ENCODE data around the gene CREBRF. TPM values are rescaled to one million over a fixed set of nuclear protein-coding genes. Genes with fewer than 3 reads are reported as not detected.
"Not testable (repeated sequence)": the region's sequence is repeated elsewhere in the genome, so short reads cannot be mapped to it uniquely, and the experiment has no call there.

The CREBRF gene
- polyA plus RNA-seq, 6 donors from 2014 or later, result 60.6 to 97.0 (median 77.3) TPM

GRCh38 chr5:173108914-173109313 is 52.8 kb downstream of the CREBRF start:
- Mint-ChIP-seq H3K4me1 (peaks cover 0 to 16% (median 4%) of the 10 kb centered on the region in 3 donors), H3K36me3 (peaks cover 8 to 10% of the 10 kb centered on the region in 2 donors), H3K4me3 (no peak overlapping the region), H3K27ac (peak overlapping the region in 2 of 6 donors; percentile 18 to 47), H3K9me3 (no peaks in the 10 kb centered on the region), H3K27me3 (no peaks in the 10 kb centered on the region)
- DNase-seq (no peak), ATAC-seq (ENCODE audit: low read depth in 2 of 2) (no peak)

DNA sequence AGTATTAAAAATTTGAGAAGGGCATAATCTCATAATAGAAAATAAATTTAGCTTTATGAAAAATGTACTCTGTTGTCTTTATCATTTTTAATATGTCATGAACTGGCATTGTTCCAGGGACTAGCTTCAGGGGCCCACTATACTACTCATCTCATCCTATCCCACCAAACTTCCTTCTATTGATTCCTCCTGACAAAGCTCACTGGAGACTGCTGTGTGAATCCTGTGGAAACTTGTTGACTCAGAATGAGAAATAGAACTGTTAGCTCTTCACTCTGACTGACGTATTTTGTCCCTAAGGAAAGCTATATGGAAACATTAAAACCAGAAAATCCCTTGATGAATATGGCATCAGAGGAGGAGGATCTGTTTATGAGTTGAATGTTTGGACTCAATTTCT is 58.4 kb downstream of the CREBRF start:
- Mint-ChIP-seq H3K27ac (peak overlapping the region in 1 of 6 donors; percentile 76), H3K36me3 (peaks cover 23 to 39% of the 10 kb centered on the region in 2 donors), H3K9me3 (peaks cover 0 to 11% (median 3%) of the 10 kb centered on the region in 7 donors), H3K4me1 (peaks cover 0 to 3% (median 2%) of the 10 kb centered on the region in 3 donors), H3K27me3 (no peaks in the 10 kb centered on the region), H3K4me3 (peak overlapping the region in 1 of 8 donors; percentile 22)
- ATAC-seq (ENCODE audit: low read depth in 2 of 2), result no peak
- DNase-seq, result no peak

GRCh38 chr5:173119719-173120118 is 63.6 kb downstream of the CREBRF start:
- Mint-ChIP-seq H3K36me3 (peaks cover 23 to 40% of the 10 kb centered on the region in 2 donors), H3K4me1 (peaks cover 0 to 3% (median 0%) of the 10 kb centered on the region in 3 donors), H3K27ac (no peak overlapping the region), H3K9me3 (peaks cover 0 to 19% (median 10%) of the 10 kb centered on the region in 7 donors), H3K27me3 (no peaks in the 10 kb centered on the region), H3K4me3 (no peak overlapping the region)
- ATAC-seq (ENCODE audit: low read depth in 2 of 2), result no peak
- no peak for DNase-seq

- no peaks in the 10 kb centered on the region for H3K27me3 Mint-ChIP-seq
- ATAC-seq (ENCODE audit: low read depth in 2 of 2) (no peak), DNase-seq (no peak)
- peaks cover 20 to 37% of the 10 kb centered on the region in 2 donors for H3K36me3 Mint-ChIP-seq
- peaks cover 0 to 16% (median 9%) of the 10 kb centered on the region in 7 donors for H3K9me3 Mint-ChIP-seq
- H3K27ac Mint-ChIP-seq, result no peak overlapping the region
- no peak overlapping the region for H3K4me3 Mint-ChIP-seq
- no peaks in the 10 kb centered on the region for H3K4me1 Mint-ChIP-seq
These were observed 67.3 kb downstream of the CREBRF start for GRCh38 chr5:173123416-173123815.

DNA sequence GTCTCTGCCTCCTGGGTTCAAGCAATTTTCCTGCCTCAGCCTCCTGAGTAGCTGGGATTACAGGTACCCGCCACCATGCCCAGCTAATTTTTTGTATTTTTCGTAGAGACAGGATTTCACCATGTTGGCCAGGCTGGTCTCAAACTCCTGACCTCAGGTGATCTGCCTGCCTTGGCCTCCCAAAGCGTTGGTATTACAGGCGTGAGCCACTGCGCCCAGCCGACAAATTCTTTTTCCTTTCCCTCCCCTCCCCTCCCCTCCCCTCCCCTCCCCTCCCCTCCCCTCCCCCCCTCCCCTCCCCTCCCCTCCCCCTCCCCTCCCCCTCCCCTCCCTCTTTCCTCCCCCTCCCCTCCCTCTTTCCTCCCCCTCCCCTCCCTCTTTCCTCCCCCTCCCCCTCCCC is 76.0 kb downstream of the CREBRF start:
- DNase-seq; H3K4me1 Mint-ChIP-seq; H3K9me3 Mint-ChIP-seq; ATAC-seq (ENCODE audit: low read depth in 2 of 2); H3K4me3 Mint-ChIP-seq; H3K27me3 Mint-ChIP-seq: not testable (repeated sequence)
- Mint-ChIP-seq H3K36me3 (peaks cover 8 to 19% of the 10 kb centered on the region in 2 donors), H3K27ac (peak overlapping the region in 2 of 6 donors; percentile 54 to 74)

DNA sequence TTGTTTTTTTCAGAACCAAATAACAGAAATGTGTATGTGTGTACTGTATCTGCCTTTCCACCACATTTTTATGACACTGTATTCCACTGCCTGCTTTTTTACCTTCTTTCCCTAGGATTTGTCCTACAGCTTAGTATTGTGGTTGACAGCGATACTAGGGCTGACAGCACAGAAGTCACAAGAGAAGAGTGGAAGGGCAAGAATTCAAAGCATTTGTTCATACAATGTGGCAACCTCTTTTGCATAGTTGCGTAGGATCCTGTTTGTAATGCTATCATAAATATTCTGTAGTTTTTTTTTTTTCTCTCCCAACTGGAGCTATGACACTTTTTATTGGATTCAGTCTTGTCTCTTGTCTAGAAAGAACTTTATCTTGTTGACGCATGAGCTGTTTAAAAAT is 82.6 kb downstream of the CREBRF start:
- H3K27me3 Mint-ChIP-seq, result no peaks in the 10 kb centered on the region
- DNase-seq (no peak), ATAC-seq (ENCODE audit: low read depth in 2 of 2) (no peak)
- H3K9me3 Mint-ChIP-seq, result peaks cover 0 to 2% (median 0%) of the 10 kb centered on the region in 7 donors
- H3K4me1 Mint-ChIP-seq, result peaks cover 0 to 3% (median 0%) of the 10 kb centered on the region in 3 donors
- no peak overlapping the region for H3K27ac Mint-ChIP-seq
- H3K36me3 Mint-ChIP-seq, result peaks cover 0 to 6% of the 10 kb centered on the region in 2 donors
- no peak overlapping the region for H3K4me3 Mint-ChIP-seq

GRCh38 chr5:173139631-173140030 is 83.5 kb downstream of the CREBRF start:
- DNase-seq (no peak), ATAC-seq (ENCODE audit: low read depth in 2 of 2) (no peak)
- peaks cover 0 to 2% (median 0%) of the 10 kb centered on the region in 7 donors for H3K9me3 Mint-ChIP-seq
- H3K4me3 Mint-ChIP-seq, result no peak overlapping the region
- H3K4me1 Mint-ChIP-seq, result peaks cover 3 to 6% (median 5%) of the 10 kb centered on the region in 3 donors
- H3K36me3 Mint-ChIP-seq, result peaks cover 0 to 6% of the 10 kb centered on the region in 2 donors
- peak overlapping the region in 1 of 6 donors; percentile 7 for H3K27ac Mint-ChIP-seq
- no peaks in the 10 kb centered on the region for H3K27me3 Mint-ChIP-seq

GRCh38 chr5:173140769-173141168 is 84.6 kb downstream of the CREBRF start:
- H3K27ac Mint-ChIP-seq, result peak overlapping the region in 1 of 6 donors; percentile 7
- H3K4me1 Mint-ChIP-seq, result peaks cover 7 to 11% (median 9%) of the 10 kb centered on the region in 3 donors
- DNase-seq (no peak), ATAC-seq (ENCODE audit: low read depth in 2 of 2) (no peak)
- H3K9me3 Mint-ChIP-seq, result peaks cover 0 to 2% (median 0%) of the 10 kb centered on the region in 7 donors
- H3K36me3 Mint-ChIP-seq, result peaks cover 0 to under 1% of the 10 kb centered on the region in 2 donors
- H3K4me3 Mint-ChIP-seq, result peak overlapping the region in 1 of 8 donors; percentile 35
- H3K27me3 Mint-ChIP-seq, result no peaks in the 10 kb centered on the region

DNA sequence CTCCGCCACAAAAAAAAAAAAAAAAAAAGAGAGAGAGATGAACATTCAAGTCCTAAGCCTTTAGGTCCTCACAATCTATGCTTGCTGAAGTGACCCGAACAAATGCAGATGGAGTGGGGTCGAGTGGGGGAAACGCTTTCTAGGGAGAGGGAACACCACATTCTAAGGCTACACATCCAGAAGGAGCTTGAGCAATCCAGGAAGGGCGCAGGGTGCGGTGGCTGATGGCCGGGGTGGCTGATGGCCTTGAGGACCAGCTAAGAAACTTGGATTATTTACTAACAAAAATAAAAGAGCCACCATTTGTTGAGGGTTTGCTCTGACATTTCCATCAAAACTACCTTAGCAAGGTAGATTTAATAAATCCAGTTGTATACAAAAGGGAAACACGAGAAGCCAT is 87.4 kb downstream of the CREBRF start:
- Mint-ChIP-seq H3K4me1 (peaks cover 7 to 11% (median 9%) of the 10 kb centered on the region in 3 donors), H3K36me3 (peaks cover 2 to 7% of the 10 kb centered on the region in 2 donors), H3K4me3 (peak overlapping the region in 2 of 8 donors; percentile 64 to 72), H3K27ac (peak overlapping the region in 3 of 6 donors; percentile 9 to 97 (median 32)), H3K9me3 (peaks cover 0 to 2% (median 0%) of the 10 kb centered on the region in 7 donors), H3K27me3 (no peaks in the 10 kb centered on the region)
- no peak for ATAC-seq (ENCODE audit: low read depth in 2 of 2)
- no peak for DNase-seq

DNA sequence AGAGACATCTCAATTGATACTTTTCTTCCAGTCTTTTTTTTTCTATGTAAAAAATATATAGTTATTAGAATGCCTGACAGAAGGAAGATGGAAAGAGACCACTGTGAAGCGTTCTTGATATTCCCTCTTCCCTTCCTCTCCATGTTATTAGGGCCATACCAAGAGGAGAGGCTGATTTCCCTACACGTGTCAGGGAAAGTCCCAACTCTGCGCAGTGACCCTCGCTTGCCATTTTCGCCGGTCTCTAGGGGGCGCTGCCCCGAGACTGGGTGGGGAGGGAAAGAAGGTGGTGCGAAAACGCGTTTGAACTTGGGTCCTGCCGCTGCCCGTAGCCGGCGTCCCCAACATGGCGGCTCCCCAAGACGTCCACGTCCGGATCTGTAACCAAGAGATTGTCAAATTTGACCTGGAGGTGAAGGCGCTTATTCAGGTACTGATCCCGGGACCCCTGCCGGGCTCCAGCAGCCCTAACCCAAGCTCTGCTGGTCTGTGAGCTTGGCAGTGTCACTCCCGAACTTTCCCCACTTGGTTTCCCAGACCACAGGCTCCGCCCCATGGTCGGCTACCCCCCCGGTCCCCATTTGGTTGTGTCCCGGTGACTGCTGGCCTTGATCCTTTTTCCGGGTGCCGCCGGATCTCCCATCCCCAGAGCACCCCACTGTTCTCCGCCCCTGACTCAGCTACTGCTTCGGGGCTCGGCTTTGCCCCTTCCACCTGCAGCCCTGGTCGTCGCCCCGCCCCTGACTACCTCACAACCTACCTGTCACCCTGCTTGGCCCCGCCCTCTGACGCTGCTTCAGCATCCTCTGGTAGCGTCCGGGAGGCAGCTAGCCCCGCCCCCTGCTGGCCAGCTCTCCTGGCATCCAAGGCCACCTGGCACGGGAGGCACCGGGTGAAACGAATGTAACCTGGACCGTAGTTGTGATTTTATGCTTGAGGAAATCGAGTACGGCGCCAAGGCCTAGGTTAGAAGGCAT is 88.3 kb downstream of the CREBRF start, which contains the start of gene BNIP1:
BNIP1 (plus strand) TSS at position 332 of the 977 bp plus-strand sequence; CDS start at position 347, 15 bp downstream.
- H3K27me3 Mint-ChIP-seq, result no peaks in the 10 kb centered on the region
- H3K9me3 Mint-ChIP-seq, result peaks cover 0 to 3% (median 0%) of the 10 kb centered on the region in 7 donors
- peak within 1 kb of the TSS; percentile 93 to 100 (median 99) for H3K4me3 Mint-ChIP-seq
- DNase-seq (peak; percentile 95), ATAC-seq (ENCODE audit: low read depth in 2 of 2) (peak; percentile 88 to 90)
- peaks cover 11 to 14% of the 10 kb centered on the region in 2 donors for H3K36me3 Mint-ChIP-seq
- H3K27ac Mint-ChIP-seq, result peak within 1 kb of the TSS; percentile 97 to 99 (median 99)
- H3K4me1 Mint-ChIP-seq, result peaks cover 9 to 11% (median 11%) of the 10 kb centered on the region in 3 donors

- ATAC-seq (ENCODE audit: low read depth in 2 of 2), result no peak
- Mint-ChIP-seq H3K27ac (no peak overlapping the region), H3K4me3 (peak overlapping the region in 1 of 8 donors; percentile 56), H3K36me3 (peaks cover 19 to 24% of the 10 kb centered on the region in 2 donors), H3K9me3 (peaks cover 0 to 1% (median 0%) of the 10 kb centered on the region in 7 donors), H3K27me3 (no peaks in the 10 kb centered on the region), H3K4me1 (peaks cover 8 to 11% (median 9%) of the 10 kb centered on the region in 3 donors)
- DNase-seq, result no peak
These were observed 92.2 kb downstream of the CREBRF start for GRCh38 chr5:173148354-173148753.

- no peaks in the 10 kb centered on the region for H3K27me3 Mint-ChIP-seq
- no peak overlapping the region for H3K4me3 Mint-ChIP-seq
- peaks cover 0 to 1% (median 0%) of the 10 kb centered on the region in 7 donors for H3K9me3 Mint-ChIP-seq
- peaks cover 0 to 4% (median 0%) of the 10 kb centered on the region in 3 donors for H3K4me1 Mint-ChIP-seq
- no peak overlapping the region for H3K27ac Mint-ChIP-seq
- DNase-seq, result no peak
- peaks cover 33 to 34% of the 10 kb centered on the region in 2 donors for H3K36me3 Mint-ChIP-seq
- no peak for ATAC-seq (ENCODE audit: low read depth in 2 of 2)
These were observed 96.4 kb downstream of the CREBRF start for GRCh38 chr5:173152547-173152946.

- peaks cover 0 to under 1% (median 0%) of the 10 kb centered on the region in 3 donors for H3K4me1 Mint-ChIP-seq
- no peak overlapping the region for H3K4me3 Mint-ChIP-seq
- no peak overlapping the region for H3K27ac Mint-ChIP-seq
- no peaks in the 10 kb centered on the region for H3K27me3 Mint-ChIP-seq
- H3K9me3 Mint-ChIP-seq, result peaks cover 0 to 1% (median 0%) of the 10 kb centered on the region in 7 donors
- no peak for DNase-seq
- no peak for ATAC-seq (ENCODE audit: low read depth in 2 of 2)
- peaks cover 28% of the 10 kb centered on the region in 2 donors for H3K36me3 Mint-ChIP-seq
These were observed 97.7 kb downstream of the CREBRF start for GRCh38 chr5:173153842-173154241.
